Fibroblast of villous mesenchyme (primary cell): ENCODE measurements around the gene ETS2. TPM values are rescaled to one million over a fixed set of nuclear protein-coding genes. Genes with fewer than 3 reads are reported as not detected.

Experiments used
- DNase-seq: peaks from one replicate; pipeline ENCODE4 v3.0.0-alpha.2; 2010; ENCODE audit warnings: low read depth
- H3K4me3 ChIP-seq: 2 replicates; pipeline ENCODE4 v1.5.1; 2011; ENCODE audit warnings: low read depth, mild to moderate bottlenecking, low read length
- total RNA-seq: library from RNA; depleted of rRNA; stranded (reverse); fragments of >200 nt; gene quantifications from 2 replicates; pipeline ENCODE4 v1.2.3, GENCODE V29; 2012
- TF ChIP-seq, protein P1 (sequence below): IDR thresholded peaks from 2 replicates; pipeline ENCODE4 v1.5.1; 2012; ENCODE audit warnings: low read depth, mild to moderate bottlenecking, low read length; ENCODE audit not compliant: insufficient read depth

The ETS2 gene
- total RNA-seq, 1 donor, result 45.8 TPM

DNA sequence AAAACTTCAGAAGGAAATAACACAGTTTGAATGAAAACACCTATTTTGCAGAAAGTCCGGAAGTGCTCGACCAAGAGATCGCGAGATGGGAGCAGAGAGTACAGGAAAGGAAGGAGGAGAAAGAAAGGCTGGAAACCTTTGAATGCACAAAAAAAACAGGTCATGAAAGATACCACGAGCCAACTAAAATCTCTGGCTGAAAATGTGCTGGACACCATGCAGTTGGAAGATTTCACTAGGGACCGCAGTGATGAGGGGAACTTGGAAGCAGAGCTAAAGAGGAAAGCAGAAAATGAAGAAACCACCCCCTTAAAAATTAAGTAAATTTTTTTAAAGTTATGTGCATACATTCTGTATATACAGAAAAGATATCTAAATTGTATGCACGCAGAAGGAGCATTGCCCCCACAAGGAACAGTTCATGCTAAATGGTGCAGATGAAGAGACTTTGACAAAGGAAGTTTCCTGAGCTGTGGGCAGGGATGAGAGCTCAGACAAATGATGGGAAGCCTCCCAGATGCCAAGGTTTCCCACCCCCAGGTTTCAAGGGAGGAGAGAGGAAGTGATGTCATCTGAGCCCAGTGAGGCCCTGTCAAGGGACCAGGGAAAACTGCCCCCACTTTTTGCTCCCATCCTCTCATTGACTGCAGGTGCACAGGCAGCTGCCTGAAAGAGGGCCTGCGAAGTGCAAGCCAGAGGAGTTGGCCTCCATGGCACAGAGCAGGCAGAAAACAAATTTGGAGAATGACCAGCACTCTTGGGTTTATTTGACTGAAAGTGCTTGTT lies 52.5 kb downstream of the ETS2 start:
- TF ChIP-seq, protein P1, sequence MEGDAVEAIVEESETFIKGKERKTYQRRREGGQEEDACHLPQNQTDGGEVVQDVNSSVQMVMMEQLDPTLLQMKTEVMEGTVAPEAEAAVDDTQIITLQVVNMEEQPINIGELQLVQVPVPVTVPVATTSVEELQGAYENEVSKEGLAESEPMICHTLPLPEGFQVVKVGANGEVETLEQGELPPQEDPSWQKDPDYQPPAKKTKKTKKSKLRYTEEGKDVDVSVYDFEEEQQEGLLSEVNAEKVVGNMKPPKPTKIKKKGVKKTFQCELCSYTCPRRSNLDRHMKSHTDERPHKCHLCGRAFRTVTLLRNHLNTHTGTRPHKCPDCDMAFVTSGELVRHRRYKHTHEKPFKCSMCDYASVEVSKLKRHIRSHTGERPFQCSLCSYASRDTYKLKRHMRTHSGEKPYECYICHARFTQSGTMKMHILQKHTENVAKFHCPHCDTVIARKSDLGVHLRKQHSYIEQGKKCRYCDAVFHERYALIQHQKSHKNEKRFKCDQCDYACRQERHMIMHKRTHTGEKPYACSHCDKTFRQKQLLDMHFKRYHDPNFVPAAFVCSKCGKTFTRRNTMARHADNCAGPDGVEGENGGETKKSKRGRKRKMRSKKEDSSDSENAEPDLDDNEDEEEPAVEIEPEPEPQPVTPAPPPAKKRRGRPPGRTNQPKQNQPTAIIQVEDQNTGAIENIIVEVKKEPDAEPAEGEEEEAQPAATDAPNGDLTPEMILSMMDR, result no peak
- no peak overlapping the region for H3K4me3 ChIP-seq
- no peak for DNase-seq

DNA sequence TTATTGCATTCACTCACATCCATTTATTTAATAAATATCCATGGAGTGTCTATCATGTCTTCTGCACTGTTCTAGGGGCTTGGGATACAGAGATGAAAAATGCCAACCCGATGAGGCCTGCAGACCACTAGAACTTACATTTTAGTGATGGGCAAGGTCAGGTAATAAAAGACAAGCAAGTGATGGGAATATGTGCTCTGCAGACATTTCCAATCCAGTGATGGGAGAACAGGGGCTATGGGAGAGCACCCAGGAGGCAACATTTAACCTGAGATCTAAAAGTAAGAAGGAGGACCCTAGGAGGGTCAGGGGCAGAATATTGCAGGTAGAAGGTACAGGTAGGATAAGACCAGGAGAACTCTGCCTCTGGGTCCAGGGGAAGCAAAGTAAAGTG lies 53.1 kb downstream of the ETS2 start:
- H3K4me3 ChIP-seq, result no peak overlapping the region
- no peak for DNase-seq
- TF ChIP-seq, protein P1, result no peak

DNA sequence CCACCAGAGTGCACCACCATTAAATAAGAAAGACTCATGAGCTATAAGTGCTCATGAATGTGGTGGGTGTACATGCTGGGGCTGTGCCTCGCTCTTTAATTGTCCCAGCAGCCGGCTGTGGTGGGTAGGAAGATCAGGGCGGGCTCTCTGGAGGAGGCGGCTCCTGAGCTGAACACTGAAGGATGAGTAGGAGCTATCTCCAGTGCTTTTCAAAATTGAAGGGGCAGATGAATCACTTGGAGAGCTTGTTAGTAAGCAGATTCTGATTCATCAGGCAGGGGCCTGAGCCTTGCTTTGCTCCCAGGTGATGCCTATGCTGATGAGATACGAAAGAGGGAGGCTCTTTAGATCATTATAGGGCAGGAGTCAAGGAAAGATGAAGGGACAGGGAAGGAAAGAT lies 54.1 kb downstream of the ETS2 start:
- no peak for DNase-seq
- H3K4me3 ChIP-seq, result no peak overlapping the region
- TF ChIP-seq, protein P1, result no peak

DNA sequence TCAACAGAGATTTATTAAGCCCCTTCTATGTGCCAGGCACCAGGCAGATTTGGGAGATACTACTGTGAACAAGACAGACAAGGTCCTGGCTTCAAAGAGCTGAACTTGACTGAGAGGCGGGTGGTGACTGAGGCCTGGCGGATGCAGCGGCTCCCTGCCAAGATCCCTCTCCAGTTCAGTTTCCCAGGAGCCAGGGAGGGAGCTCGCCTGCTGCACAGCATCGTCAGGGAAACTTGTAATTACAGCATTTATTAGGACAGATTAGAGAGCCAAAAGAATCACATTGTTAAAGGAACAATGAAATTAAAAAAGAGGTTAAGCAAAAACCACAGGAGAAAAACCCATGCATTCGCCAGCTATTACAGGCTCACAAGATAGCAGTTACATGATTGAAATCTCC lies 55.3 kb downstream of the ETS2 start:
- no peak for DNase-seq
- no peak overlapping the region for H3K4me3 ChIP-seq
- TF ChIP-seq, protein P1, result no peak

DNA sequence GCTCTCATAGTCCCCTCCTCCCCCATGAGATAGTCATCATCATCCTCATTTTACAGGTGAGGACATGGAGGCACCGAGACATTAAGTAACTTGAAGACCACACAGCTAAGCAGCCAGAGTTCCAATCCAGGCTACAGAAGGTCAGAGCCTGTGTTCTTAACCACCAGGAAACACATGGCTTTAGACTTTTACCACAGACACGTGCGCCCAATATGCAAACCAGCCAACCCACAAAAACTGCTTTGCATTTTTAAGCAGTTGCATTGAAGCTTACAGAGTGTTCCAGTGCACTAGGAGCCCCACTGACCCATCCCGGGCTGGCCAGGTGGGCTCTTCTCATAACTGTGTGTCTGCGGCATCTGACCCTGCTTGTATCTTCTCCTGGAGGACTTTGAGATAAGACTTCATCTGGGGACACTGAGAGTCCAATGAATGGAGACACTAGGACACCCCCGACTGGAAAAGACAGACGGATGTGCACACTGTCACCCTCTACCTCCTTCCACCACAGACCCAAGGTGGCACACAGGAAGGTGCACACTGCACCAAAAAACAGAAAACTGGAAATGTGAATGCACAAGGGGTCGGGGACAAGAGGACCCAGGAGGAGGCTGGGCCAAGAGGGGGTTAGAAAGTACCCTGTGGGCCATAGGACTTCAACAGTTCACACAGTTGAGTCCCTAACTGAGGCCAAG lies 56.4 kb downstream of the ETS2 start:
- TF ChIP-seq, protein P1, result no peak
- no peak for DNase-seq
- no peak overlapping the region for H3K4me3 ChIP-seq

DNA sequence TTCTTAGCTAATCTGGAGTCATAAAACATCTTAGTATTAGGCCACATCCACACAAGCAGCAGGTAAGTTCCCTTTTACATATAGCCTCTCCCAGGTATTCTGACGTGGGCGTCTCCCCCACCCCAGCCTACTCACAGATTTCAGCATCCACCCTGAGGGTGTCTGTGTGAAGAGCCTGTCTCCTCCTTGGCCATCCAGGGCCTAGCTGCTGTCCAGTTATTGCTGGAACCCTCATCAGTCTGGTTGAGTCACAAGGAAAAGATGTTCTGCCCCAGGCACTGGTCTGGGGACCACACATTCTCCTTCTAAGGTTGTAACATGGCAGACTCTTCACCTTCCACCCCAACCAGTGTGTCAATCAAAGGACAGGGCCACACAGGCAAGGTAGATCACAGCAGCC lies 57.6 kb downstream of the ETS2 start:
- DNase-seq, result no peak
- TF ChIP-seq, protein P1, result no peak
- no peak overlapping the region for H3K4me3 ChIP-seq
